Common myeloid progenitor, CD34-positive (primary cell): ENCODE measurements around the gene SLIT3.

Source experiments
- CTCF ChIA-PET: fragments of 350-600 bp; sonication (Branson Sonifier 250); formaldehyde crosslinking; loops from one replicate; lab custom pipeline; 2021; ENCODE audit warnings: antibody characterized with exemption; lab: Charles Lee
- POLR2A ChIA-PET: fragments of 350-600 bp; sonication (Branson Sonifier 250); formaldehyde crosslinking; loops from one replicate; lab custom pipeline; 2021; ENCODE audit warnings: antibody characterized with exemption; lab: Charles Lee
- DNase-seq, 3 donors: peaks; one replicate each; pipeline versions ENCODE4 v3.0.0 to v3.0.0-alpha.2; 2013
- H3K27ac ChIP-seq, 2 experiments: 1 replicate in 1 of 2; 2 replicates in 1 of 2; pipeline ENCODE4 v1.7.0; 2013; ENCODE audit warnings: inconsistent platforms in 2 of 2, low read length in 2 of 2, mild to moderate bottlenecking in 2 of 2, low read depth in 1 of 2, moderate library complexity in 1 of 2; ENCODE audit not compliant: severe bottlenecking in 2 of 2, insufficient read depth in 1 of 2, poor library complexity in 1 of 2
- H3K27me3 ChIP-seq, 5 experiments: replicated peaks in 2 of 5; 1 replicate in 3 of 5; 2 replicates in 2 of 5; pipeline versions ENCODE4 v1.6.1 to v1.7.0; 2013; ENCODE audit warnings: low read length in 4 of 5, mild to moderate bottlenecking in 2 of 5, moderate library complexity in 2 of 5, inconsistent platforms in 1 of 5; ENCODE audit not compliant: insufficient read depth in 5 of 5, control insufficient read depth in 4 of 5
- H3K36me3 ChIP-seq, 4 experiments: 1 replicate in 2 of 4; 2 replicates in 2 of 4; pipeline versions ENCODE4 v1.6.1 to v1.7.0; 2013; ENCODE audit warnings: low read length in 3 of 4, control low read depth in 1 of 4, mild to moderate bottlenecking in 1 of 4; ENCODE audit not compliant: control insufficient read depth in 4 of 4, insufficient read depth in 4 of 4
- H3K4me1 ChIP-seq, 4 experiments: 1 replicate in 3 of 4; 2 replicates in 1 of 4; pipeline versions ENCODE4 v1.6.1 to v1.7.1; 2013; ENCODE audit warnings: low read length in 3 of 4, mild to moderate bottlenecking in 3 of 4, control low read depth in 1 of 4, inconsistent platforms in 1 of 4, moderate library complexity in 1 of 4; ENCODE audit not compliant: control insufficient read depth in 4 of 4, insufficient read depth in 4 of 4; ENCODE audit errors: control extremely low read depth in 1 of 4
- H3K4me3 ChIP-seq, 7 experiments: 1 replicate in 4 of 7; 2 replicates in 3 of 7; pipeline versions ENCODE4 v1.5.1 to v1.7.0; 2013; ENCODE audit warnings: mild to moderate bottlenecking in 7 of 7, low read length in 6 of 7, moderate library complexity in 6 of 7, inconsistent platforms in 2 of 7, low read depth in 2 of 7, control low read depth in 1 of 7; ENCODE audit not compliant: insufficient read depth in 4 of 7, control insufficient read depth in 1 of 7; ENCODE audit errors: extremely low read depth in 1 of 7
- H3K9me3 ChIP-seq, 5 experiments: 1 replicate in 4 of 5; 2 replicates in 1 of 5; pipeline versions ENCODE4 v1.6.1 to v1.7.1; 2013; ENCODE audit warnings: low read length in 4 of 5, mild to moderate bottlenecking in 2 of 5, inconsistent platforms in 1 of 5, low read depth in 1 of 5, moderate library complexity in 1 of 5; ENCODE audit not compliant: control insufficient read depth in 4 of 5, insufficient read depth in 2 of 5; ENCODE audit errors: control extremely low read depth in 1 of 5
- WGBS: methylation state at CpG from one replicate; pipeline ENCODE4 v1.1.5; 2013; ENCODE audit not compliant: insufficient coverage; 5-methylcytosine and 5-hydroxymethylcytosine counted together

The SLIT3 gene

DNA sequence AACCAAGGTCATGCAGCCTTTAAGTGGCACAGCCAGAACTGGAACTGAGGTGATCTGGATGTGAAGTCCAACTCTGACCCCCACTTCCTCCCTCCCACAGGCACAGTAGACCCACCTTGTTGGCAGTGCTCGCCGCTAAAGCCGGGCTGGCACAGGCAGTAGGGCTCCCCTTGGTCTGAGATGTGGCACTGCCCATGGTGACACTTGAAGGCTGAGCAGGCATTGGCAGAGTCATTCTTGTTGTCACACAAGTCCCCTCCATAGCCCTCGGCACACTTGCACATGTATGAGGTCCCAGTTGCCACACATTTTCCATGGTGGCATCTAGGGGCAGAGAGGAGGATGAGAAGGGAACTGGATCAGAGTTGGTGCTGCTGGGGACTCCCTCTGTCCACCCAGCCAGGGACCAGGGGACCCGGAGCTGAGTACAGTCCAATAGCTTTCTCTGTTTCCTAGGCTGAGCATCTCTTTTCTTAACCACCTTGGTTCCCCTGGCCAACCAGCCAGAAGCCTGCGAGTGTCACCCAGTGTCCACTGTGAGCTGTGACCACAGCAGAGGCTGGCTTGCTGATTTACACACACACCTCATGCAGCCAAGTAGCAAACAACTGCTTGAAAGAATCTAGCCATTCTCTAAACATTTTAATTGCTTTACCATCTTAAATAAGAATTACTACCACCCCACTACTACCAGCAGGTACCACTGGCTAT, 631.1 kb downstream of the SLIT3 start:
- CTCF ChIA-PET: interaction anchor here (1.5 kb wide), 1 partner anchor 17 kb away, joined by 4 read pairs; no protein-coding TSS in a partner anchor
- WGBS: 94% methylated on average over 5 of the region's 6 CpGs

DNA sequence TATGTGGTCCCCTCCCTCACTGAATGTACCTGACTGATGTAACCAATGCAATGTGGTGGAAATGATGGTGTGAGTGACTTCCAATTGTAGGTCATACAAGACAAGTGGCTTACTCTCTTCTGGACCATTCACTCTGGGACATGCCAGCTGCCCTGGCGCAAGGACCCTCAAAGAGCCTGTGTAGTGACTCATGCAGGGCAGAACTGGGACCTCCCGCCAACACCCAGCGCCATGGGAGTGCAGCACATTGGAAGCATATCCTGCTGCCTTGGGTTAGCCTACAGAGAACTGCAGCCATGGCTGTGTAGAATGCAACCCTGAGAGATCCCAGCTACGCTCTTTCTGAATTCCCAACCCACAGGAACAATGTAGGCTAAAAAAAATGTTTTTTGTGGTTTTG, 631.8 kb downstream of the SLIT3 start:
- no peaks in the 10 kb centered on the region for H3K4me1 ChIP-seq
- H3K27me3 ChIP-seq: no peaks in the 10 kb centered on the region
- no peaks in the 10 kb centered on the region for H3K9me3 ChIP-seq
- 91% methylated on average over 3 of the region's 4 CpGs for whole genome bisulfite sequencing
- no peak for DNase-seq
- POLR2A ChIA-PET: no interaction called here
- no peak overlapping the region for H3K27ac ChIP-seq
- H3K36me3 ChIP-seq: no peaks in the 10 kb centered on the region
- H3K4me3 ChIP-seq: no peak overlapping the region
- CTCF ChIA-PET: no interaction called here

More for the DNA sequence above, 631.1 kb downstream of the SLIT3 start:
- Histone ChIP-seq H3K27me3 (no peaks in the 10 kb centered on the region), H3K4me1 (no peaks in the 10 kb centered on the region), H3K36me3 (no peaks in the 10 kb centered on the region), H3K27ac (no peak overlapping the region), H3K9me3 (no peaks in the 10 kb centered on the region), H3K4me3 (no peak overlapping the region)
- DNase-seq: no peak
- POLR2A ChIA-PET: no interaction called here

DNA sequence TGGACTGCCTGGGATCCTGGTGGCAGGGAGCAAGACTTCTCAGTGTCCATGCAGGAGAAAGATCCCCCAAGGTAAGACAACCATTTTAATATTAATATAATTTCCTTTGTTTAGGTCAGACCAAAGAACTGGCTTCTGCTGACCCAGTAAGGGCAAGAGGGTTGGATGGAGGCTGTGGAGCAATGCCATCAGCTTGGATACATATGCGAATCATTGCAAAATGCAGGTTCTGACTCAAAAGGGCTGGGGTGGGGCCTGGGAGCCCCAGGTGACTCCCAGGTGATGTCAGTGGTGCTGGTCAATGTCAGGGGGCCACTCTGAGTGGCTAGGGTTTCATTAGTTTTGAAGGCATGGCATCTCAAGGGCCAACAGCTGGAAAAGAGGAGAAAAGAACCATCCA, 632.9 kb downstream of the SLIT3 start:
- DNase-seq: no peak
- Histone ChIP-seq H3K9me3 (no peaks in the 10 kb centered on the region), H3K36me3 (no peaks in the 10 kb centered on the region), H3K27me3 (no peaks in the 10 kb centered on the region), H3K4me1 (no peaks in the 10 kb centered on the region), H3K4me3 (no peak overlapping the region), H3K27ac (no peak overlapping the region)
- WGBS: 100% methylated on average over 1 of the region's 1 CpG
- ChIA-PET CTCF (interaction anchor here (0.7 to 1.2 kb wide), 2 partner anchors 12 to 13 kb away, joined by 3 to 4 read pairs; no protein-coding TSS in a partner anchor), POLR2A (no interaction called here)

DNA sequence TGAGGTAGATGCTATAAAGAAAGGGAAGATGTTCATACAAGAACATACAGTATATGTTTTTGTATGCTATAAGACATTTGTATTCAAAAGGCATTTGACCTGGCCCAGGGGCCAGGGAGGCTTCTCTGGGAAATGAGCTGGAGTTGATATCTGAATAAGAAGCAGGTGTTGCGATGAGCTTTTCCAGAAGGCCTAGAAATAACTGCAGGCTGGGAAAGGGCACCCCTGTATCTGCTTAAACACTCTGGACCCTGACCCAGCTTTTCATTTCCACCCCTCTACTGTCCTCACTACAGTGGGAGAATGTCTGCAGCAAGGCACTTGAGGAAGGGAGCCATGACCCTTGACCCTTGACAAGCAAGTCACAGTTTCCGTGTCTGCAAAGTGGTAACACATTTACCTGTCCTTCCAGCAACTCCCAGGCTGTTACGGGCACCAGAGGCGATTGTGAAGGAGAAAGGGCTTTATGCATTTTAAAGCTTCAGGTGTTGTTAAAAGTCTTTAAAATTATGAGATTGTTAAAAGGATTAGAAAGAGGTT, 633.6 kb downstream of the SLIT3 start:
- no peaks in the 10 kb centered on the region for H3K36me3 ChIP-seq
- no peak for DNase-seq
- POLR2A ChIA-PET: no interaction called here
- no peak overlapping the region for H3K4me3 ChIP-seq
- WGBS: no CpG with 5 or more reads among the region's 4 CpGs
- CTCF ChIA-PET: interaction anchor here (0.7 to 1.2 kb wide), 2 partner anchors 12 to 14 kb away, joined by 3 to 4 read pairs; no protein-coding TSS in a partner anchor
- no peaks in the 10 kb centered on the region for H3K27me3 ChIP-seq
- no peaks in the 10 kb centered on the region for H3K9me3 ChIP-seq
- H3K27ac ChIP-seq: no peak overlapping the region
- no peaks in the 10 kb centered on the region for H3K4me1 ChIP-seq

- CTCF ChIA-PET: no interaction called here
- Histone ChIP-seq H3K27me3 (no peaks in the 10 kb centered on the region), H3K4me3 (no peak overlapping the region), H3K27ac (no peak overlapping the region), H3K36me3 (no peaks in the 10 kb centered on the region), H3K4me1 (no peaks in the 10 kb centered on the region), H3K9me3 (no peaks in the 10 kb centered on the region)
- POLR2A ChIA-PET: no interaction called here
- 97% methylated on average over 13 of the region's 17 CpGs for WGBS
- DNase-seq: no peak
Measured at GRCh38 chr5:168666356-168666755, 634.6 kb downstream of the SLIT3 start.

DNA sequence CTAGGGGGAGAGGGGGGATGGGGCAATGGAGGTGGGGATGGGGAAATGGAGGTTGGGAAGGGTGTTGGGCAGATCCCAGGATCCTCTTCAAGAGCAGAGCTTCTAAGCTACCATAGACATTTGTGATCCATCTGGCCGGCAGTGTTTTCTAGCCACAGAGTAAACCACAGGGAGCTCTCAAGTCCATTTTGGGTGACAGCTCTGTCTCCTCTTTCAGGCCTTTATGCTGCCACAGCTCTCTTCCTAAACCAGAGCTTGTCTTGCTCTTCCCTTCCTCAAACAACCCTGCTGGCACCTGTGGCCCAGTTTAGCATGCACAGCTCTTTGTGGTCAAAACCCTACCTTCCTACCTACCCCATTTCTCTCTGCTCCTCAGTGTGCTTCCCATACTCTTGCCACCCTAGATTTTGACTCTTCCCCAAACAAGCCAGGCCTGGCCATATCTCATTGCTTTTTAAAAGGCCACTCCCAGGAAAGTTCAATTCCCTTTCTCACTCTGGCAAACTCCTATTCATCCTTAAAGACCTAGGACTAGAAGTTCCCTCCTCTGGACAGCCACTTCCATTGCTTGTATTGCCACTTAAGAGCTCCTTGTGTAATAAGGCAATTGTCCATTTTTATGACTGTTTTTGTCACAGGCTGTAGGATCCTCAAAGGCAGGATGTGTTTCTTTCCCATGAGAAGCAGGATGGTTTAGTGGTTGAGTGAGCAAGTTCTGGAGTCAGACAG, 637.5 kb downstream of the SLIT3 start:
- POLR2A ChIA-PET: no interaction called here
- 67% methylated on average over 1 of the region's 1 CpG for whole genome bisulfite sequencing
- CTCF ChIA-PET: interaction anchor here (0.9 kb wide), 1 partner anchor 29 kb away, joined by 3 read pairs; no protein-coding TSS in a partner anchor
- no peak overlapping the region for H3K27ac ChIP-seq
- no peaks in the 10 kb centered on the region for H3K4me1 ChIP-seq
- H3K9me3 ChIP-seq: no peaks in the 10 kb centered on the region
- no peaks in the 10 kb centered on the region for H3K36me3 ChIP-seq
- no peak overlapping the region for H3K4me3 ChIP-seq
- no peak for DNase-seq
- peaks cover 0 to 2% (median 0%) of the 10 kb centered on the region in 5 experiments for H3K27me3 ChIP-seq
